Endothelial cell of umbilical vein (primary cell): Measurements from ENCODE around the gene SUPT5H.

Experiments
- EZH2 ChIP-seq: IDR thresholded peaks from 2 replicates; pipeline ENCODE4 v1.6.1; 2012; ENCODE audit warnings: borderline replicate concordance, low read depth, mild to moderate bottlenecking, moderate library complexity, low read length, inconsistent platforms; ENCODE audit not compliant: severe bottlenecking
- FOS ChIP-seq: IDR thresholded peaks from 2 replicates; pipeline ENCODE4 v1.6.1; 2011; ENCODE audit warnings: mild to moderate bottlenecking, low read length, moderate library complexity, borderline replicate concordance; ENCODE audit not compliant: insufficient read depth
- GATA2 ChIP-seq: IDR thresholded peaks from 2 replicates; pipeline ENCODE4 v1.7.0; 2011; ENCODE audit warnings: low read depth, mild to moderate bottlenecking, moderate library complexity, mixed read lengths, low read length; ENCODE audit not compliant: insufficient read length, insufficient read depth
- JUN ChIP-seq: IDR thresholded peaks from 2 replicates; pipeline ENCODE4 v1.6.1; 2011; ENCODE audit warnings: borderline replicate concordance, low read depth; ENCODE audit not compliant: insufficient read length, insufficient read depth
- MYC ChIP-seq: IDR thresholded peaks from one replicate; pipeline ENCODE4 v1.6.1; 2011; ENCODE audit warnings: mild to moderate bottlenecking, low read depth, low read length
- POLR2A ChIP-seq: IDR thresholded peaks from 2 replicates; pipeline ENCODE4 v1.6.1; 2012; ENCODE audit warnings: low read depth, mild to moderate bottlenecking, control low read depth, low read length
- POLR2AphosphoS5 ChIP-seq: IDR thresholded peaks from 2 replicates; pipeline ENCODE4 v1.6.1; 2012; ENCODE audit warnings: low read depth, mild to moderate bottlenecking, control low read depth, low read length, moderate library complexity; ENCODE audit not compliant: insufficient read depth
- TF ChIP-seq, protein P1 (sequence below), 2 donors: IDR thresholded peaks; 1 replicate in 1 of 2; 2 replicates in 1 of 2; pipeline ENCODE4 v1.5.1; 2011; ENCODE audit warnings: low read length in 2 of 2, mild to moderate bottlenecking in 2 of 2, moderate library complexity in 2 of 2, control low read depth in 1 of 2, inconsistent platforms in 1 of 2, low read depth in 1 of 2; ENCODE audit not compliant: insufficient read depth in 1 of 2; ENCODE audit errors: extremely low read depth in 1 of 2
- TF ChIP-seq, protein P2 (sequence below): IDR thresholded peaks from 2 replicates; pipeline ENCODE4 v1.6.1; 2011; ENCODE audit not compliant: insufficient read depth, insufficient read length

DNA sequence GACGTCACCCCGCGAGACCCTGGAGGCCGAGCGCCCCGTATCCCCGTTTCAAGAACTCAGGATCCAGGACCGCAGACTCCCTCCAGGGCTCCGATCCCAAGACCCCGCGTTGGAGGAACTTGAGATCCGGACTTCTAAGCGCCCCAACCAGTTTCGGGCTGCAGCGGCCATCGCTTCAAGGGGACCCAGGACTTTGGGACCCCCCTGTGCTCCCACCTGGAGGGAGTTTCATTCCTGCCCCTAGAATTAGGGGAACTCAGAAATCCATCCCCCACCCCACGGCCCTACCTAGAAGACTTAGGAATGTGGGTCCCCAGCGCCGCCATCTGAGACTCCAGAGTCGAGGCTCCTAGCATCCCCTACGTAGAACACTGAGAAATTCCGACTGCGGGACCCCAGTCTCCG, 32.5 kb upstream of the SUPT5H start:
- TF ChIP-seq, protein P1, sequence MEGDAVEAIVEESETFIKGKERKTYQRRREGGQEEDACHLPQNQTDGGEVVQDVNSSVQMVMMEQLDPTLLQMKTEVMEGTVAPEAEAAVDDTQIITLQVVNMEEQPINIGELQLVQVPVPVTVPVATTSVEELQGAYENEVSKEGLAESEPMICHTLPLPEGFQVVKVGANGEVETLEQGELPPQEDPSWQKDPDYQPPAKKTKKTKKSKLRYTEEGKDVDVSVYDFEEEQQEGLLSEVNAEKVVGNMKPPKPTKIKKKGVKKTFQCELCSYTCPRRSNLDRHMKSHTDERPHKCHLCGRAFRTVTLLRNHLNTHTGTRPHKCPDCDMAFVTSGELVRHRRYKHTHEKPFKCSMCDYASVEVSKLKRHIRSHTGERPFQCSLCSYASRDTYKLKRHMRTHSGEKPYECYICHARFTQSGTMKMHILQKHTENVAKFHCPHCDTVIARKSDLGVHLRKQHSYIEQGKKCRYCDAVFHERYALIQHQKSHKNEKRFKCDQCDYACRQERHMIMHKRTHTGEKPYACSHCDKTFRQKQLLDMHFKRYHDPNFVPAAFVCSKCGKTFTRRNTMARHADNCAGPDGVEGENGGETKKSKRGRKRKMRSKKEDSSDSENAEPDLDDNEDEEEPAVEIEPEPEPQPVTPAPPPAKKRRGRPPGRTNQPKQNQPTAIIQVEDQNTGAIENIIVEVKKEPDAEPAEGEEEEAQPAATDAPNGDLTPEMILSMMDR (IDR thresholded peaks at IDR 0.05; ENCODE audit: extremely low read depth in 1 of 2, insufficient read depth in 1 of 2, low read depth in 1 of 2, low read length in 2 of 2), result no peak
- TF ChIP-seq, protein P2, sequence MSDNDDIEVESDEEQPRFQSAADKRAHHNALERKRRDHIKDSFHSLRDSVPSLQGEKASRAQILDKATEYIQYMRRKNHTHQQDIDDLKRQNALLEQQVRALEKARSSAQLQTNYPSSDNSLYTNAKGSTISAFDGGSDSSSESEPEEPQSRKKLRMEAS, result no peak
- TF ChIP-seq EZH2 (no peak), FOS (no peak), POLR2AphosphoS5 (no peak), POLR2A (peak; percentile 1), GATA2 (no peak), MYC (no peak), JUN (no peak)
